HG02571 (cell line): ENCODE results near the gene RHOD.

Source experiments
- ATAC-seq: cut with Tn5 transposase; IDR thresholded peaks from one replicate; pipeline ENCODE4 v1.9.1; 2021; ENCODE audit warnings: mild to moderate bottlenecking, moderate library complexity; ENCODE audit not compliant: unreplicated experiment

RHOD gene, protein sequence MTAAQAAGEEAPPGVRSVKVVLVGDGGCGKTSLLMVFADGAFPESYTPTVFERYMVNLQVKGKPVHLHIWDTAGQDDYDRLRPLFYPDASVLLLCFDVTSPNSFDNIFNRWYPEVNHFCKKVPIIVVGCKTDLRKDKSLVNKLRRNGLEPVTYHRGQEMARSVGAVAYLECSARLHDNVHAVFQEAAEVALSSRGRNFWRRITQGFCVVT

DNA sequence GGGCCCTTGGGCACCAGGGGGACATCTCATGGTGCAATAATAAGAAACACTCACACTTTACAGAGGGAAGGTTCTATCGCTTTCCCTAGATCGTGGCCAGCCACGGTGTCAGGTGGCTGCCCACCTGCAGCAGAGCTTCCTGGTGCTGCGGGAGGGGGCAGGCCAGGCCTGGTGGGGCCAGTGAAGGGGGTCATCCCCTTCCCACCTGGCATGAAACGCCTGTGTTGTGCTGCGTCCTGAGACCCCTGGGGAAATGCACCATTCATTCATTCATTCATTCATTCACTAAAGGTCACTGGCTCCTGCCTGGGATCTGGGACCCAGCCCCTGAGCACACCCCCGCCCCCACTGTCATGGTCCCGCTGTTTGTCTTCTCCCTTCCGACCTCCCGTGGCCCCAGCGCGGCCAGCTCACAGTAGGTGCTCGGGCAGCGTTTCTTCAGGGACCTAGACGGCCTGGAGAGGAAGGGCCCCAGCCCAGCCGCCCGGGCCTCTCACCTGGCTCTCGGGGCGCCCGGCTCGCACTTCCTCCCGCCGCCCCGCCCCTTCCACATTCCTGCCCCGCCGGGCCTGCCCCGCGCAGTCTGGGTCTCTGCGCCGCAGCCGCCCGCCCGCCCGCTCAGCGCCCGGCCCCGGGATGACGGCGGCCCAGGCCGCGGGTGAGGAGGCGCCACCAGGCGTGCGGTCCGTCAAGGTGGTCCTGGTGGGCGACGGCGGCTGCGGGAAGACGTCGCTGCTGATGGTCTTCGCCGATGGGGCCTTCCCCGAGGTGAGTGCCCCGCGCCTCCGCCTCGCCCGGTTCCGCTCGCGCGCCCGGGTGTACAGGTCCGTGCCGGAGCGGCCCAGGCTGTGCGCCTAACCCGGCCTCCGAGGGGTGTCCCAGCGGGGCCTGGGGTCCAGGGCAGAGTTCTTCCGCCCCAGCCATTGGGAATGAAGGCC lies at the start of gene RHOD:
RHOD (plus strand) TSS at position 581 of the 938 bp plus-strand sequence; CDS start at position 637, 56 bp downstream.
- no peak for ATAC-seq

DNA sequence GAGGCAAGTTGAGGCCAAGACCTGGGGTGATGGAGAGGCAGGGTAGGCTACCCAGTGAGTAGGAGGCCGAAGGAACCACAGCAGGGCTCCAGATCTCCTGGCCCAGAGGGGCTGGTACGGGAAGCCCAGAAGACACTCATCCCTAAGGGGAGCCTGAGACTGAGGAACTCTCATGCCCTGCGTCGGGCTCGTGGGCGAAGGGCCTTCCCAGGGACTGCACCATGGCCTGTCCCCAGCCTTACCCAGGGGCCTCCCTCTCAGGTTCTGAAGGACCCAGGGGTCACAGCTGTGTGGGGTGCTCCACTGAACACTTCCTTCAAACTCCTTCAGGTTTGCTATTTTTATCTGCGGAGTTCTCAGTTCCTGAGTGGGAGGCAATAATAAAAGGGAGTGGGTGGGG lies 49.5 kb upstream of the RHOD start:
- no peak for ATAC-seq

DNA sequence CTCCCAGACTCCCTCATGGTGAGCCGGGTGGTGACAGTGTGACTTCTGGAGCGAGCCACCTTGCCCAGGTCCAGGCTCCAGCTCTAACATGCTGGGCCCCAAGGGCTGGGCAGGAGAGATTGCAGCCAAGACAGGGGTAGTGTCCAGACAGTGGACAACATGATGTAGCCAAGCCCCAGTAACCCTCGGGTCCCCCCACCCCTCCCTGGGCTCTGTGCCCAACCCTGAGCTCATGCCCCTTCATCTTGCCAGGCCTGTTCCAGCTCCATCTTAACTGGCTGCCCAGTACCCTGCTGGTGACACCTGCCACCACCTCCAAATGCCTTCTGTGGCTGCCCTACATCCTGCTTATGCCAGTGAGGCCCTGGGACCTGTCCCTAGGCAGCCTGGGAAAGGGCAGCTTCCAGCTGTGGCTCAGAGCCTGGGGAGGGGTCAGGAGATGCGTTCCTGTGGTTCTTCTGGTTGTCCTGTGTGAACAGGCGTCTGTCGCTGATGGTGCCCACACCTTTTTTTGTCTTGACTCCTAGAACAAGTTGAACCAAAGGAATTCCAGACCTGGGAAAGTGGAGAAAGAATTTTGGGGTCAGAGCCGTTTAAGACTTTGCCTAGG lies 46.2 kb upstream of the RHOD start:
- no peak for ATAC-seq

DNA sequence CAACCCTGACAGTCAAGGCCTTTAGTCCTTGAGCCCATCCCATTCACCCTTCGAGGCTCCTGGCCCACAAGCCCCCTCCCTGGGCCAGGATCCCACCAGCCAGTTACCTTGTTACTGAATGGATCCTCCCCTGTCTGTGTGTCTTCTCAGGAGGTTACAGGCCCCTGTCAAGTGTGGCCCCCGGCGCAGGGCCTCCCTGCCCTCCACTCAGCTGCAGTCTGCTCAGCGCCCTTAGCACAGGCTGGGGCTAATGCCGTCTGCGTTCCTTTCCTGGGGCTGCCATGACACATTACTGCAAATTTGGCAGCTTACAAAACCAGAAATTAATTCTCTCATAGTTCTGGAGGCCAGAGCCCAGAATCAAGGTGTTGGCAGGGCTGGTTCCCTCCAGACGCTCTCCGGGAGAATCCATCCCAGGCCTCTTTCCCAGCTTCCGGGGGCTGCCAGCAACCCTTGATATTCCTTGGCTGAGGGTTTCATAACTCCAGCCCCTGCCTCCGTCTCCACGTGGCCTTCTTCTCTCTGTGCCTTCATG lies 43.1 kb upstream of the RHOD start:
- no peak for ATAC-seq

DNA sequence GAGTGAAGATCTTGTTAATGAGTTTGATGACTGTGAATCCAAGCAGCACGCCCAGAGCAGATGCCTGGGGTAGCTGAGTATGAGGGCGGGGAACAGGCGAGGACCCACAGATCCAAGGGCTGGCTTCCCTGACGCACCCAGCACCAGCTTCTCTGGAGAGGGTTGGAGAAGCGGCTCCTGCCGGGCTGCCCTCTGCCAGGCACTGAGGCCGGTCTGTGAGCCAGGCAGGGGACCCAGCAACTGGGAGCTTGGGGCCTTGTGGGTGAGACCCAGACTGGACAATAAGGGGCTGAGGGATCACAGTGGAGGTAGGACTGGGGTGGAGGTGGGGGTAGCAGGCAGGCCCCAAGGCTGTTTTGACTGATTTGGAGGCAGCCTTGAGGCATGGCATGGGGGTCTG lies 42.3 kb upstream of the RHOD start:
- no peak for ATAC-seq

DNA sequence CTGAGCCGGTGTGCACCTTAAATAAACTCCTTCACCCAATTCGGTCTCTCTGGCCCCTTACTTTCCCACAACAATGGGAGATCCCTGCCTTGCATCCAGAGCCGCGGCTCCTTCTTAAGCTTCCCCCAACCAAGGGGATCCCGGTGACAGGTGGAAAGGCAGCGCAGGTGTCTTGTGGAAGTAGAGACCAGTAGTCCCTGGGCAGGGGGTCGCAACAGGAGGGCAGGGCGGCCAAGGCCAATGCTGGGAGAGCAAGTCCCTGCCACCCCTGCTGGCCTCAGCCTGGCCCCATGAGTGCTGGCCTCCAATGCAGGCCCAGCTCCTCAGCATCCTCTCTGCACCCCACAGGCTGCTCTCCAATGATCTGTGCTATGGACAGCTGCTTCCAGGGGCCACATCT lies 41.6 kb upstream of the RHOD start:
- no peak for ATAC-seq

DNA sequence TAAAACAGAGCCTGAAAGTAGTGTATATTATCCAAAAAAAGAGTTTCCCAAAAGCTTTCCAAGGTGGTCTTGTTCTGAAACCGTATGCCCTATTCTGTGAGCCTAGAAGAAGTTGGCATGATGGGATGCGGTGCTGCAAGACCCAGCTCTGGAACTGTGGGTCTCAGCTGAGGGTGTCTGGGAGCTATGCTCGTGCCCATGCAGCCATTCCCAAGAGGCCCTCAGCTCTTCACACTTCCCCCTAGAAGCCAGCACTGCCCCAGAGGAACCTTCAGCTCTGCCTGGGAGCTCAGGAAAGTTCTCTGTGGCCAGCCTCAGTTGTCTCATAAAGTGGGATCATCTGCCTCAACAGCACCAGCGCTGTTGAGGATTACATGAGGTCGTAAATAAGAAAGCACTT lies 40.1 kb upstream of the RHOD start:
- ATAC-seq = no peak

DNA sequence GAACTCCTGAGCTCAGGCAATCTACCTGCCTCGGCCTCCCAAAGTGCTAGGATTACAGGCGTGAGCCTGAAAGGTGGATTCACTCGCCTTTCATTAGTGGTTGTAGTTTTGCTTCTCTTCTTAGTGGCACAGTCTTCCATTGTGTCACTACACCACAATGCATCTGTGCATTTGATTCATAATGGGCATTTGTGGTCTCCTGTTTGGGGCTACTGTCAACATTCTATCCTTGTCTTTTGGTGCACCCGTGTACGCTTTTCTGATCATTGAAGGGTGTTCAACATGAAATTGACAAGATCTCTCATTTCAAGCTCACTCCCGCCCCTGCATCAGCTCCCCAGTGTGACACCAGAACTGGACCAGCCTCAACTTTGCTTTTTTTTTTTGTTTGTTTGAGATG lies 35.7 kb upstream of the RHOD start:
- no peak for ATAC-seq

DNA sequence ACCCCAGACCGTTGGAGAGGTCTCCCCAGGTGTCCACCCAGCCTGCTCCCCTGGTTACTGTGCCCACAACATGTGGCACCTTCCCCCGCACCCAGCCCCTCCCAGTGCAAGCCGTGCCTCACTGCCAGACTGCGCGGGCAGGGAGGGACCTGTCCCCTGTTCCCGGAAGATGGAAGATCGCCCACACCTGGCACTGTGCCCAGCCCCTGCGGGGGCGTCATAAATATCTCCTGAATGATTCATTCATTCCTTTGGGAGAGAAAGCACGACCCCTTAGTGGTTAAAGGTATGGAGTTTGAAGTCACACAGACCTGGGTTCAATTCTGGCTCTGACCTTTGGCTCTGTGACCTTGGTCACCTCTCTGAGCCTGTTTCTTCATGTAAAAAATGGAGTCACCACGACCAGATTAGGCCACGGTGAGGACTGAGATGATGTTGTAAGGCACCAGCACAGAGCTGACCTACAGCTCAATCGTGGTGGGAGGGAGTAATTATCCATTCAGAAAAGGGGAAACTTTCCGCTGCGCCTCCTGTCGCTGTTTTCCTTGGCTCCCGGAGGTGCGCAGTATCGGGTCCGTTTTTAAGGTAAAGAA lies 34.2 kb upstream of the RHOD start:
- ATAC-seq = no peak

DNA sequence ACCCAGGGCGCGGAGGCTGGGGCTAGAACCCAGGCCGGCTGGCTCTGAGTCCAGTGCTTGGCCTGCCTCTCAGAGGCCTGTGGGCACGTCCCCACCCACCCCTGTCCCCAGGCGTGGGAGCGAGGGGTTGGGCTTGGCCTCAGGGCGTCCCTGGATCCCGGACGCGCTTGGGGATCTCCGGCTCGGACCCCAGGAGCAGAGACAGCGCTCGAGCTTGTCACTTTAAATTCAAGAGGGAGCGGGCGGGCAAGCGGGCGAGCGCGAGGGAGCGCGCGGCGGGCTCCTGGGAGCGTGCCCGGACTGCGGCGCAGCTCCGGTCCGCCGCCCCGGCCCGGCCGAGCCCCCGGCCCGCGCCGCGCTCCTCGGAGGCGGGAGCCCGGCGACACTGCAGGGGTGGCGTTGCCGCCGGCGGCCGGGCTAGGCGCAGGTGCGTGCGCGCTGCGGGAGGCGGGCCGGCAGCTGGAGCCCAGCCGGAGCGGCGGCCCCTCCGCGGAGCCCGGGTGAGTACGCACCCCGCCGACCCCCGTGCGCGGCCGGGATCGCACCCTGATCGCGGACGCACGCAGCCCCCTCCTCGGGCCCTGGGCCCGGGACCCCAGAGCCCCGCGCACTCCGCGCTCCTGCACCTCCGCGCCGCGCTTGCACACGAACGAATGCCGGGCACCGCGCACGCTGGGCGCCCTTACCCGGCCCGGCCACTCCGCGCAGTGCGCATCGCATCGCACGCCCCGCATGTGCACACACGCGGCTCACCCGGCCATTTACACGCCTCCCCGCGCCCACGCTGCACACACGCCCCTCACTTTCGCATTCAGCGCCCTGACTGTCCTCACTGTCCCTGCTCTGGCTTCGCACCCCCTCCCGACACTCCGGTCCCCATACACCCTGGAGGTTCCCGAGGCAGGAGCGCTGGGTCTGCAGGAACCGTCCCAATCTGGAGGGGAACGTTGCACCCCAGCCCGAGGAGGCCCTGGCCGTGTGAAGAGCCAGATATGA lies 33.4 kb upstream of the RHOD start, which contains the start of gene SYT12:
SYT12 (plus strand) TSS at position 174 of the 996 bp plus-strand sequence. CDS start 7,011 bp downstream, outside the sequence.
- ATAC-seq = no peak

DNA sequence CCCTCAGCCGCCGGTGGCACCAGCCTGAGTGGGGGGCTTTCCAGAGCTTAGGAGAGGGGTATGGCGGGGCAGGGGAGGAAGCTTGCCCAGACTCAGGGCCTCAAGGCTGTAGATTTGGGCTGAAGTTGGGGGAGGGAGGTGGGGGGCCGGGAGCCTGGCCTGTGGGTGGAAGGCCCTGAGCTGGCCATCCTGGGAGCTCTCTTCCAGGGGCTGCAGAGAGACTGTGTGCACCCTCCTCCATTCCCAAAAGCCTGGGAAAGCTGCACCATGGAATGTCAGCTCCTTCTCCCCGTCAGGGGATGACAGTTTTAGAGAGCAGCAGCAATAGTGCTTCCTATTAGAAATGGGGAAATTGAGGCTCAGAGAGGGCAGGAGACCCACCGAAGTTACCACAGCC lies 32.7 kb upstream of the RHOD start:
- ATAC-seq = no peak

DNA sequence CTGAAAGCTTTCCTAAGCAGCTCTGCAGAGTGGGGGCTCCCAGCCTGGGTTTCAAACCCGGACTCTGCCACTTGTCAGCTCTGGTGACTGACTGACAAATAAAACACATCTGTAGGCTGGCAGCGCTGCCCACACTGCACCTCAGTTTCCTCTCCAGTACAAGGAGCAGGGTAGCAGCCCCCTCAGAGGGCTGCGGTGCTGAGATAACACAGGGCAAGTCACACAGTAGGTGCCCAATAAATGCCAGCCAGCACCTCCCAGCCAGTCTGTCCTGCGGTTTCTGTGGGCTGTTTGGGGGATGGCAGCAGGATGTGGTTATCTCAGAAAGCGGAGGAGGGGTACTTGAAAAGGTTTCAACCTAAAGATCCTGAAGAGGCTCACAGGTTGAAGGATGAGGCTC lies 32.2 kb upstream of the RHOD start:
- no peak for ATAC-seq

DNA sequence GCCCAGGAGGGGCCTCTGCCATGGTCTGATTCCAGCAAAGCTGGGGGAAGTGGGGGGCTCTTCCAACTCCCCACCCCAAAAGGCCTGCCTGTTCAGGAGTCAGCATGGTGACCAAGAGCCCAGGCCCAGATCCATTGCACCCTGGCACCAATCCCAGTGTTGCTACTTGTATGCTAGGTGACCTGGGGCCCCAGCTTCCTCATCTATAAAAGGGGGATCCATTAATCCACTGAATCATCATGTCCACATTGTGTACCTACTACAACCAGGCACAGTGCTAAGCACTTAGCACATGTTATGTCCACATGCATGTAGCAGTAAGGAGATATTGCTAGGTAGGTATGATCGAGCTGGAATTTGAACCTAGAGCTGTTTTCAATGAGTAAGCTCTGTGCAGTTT lies 31.7 kb upstream of the RHOD start:
- no peak for ATAC-seq

DNA sequence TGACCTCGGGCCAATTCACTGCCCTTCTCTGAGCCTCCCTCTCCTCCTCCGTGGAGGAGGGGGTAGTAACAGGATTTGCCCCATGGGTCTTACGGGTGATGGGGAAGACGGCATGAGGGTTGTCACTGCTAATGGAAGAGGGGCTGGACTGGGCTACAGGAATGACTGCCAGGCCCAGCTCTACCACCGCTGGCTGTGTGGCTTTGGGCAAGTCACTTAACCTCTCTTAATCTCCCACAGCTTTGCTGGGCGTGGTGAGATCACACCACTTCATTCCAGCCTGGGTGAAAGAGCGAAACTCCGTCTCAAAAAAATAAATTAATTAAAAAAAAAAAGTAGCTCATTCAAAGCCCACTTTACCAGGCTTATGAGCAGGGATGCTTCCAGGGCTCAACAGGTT lies 30.9 kb upstream of the RHOD start:
- ATAC-seq = no peak

DNA sequence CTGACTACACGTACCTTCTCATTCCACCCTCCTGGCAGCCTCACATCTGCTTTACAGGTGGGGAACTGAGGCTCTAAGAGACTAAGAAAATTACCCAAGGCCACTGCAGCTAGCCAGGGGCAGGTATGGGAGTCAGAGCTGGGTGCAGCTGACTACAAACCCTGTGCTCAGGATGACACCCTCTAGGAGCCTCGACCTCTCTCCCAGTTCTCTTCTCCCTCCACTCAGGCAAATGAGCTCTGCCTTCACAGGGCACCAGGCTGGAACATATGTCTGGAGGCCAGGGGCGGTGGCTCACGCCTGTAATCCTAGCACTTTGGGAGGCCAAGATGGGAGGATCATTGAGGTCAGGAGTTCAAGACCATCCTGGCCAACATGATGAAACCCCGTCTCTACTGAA lies 29.7 kb upstream of the RHOD start:
- ATAC-seq = no peak

DNA sequence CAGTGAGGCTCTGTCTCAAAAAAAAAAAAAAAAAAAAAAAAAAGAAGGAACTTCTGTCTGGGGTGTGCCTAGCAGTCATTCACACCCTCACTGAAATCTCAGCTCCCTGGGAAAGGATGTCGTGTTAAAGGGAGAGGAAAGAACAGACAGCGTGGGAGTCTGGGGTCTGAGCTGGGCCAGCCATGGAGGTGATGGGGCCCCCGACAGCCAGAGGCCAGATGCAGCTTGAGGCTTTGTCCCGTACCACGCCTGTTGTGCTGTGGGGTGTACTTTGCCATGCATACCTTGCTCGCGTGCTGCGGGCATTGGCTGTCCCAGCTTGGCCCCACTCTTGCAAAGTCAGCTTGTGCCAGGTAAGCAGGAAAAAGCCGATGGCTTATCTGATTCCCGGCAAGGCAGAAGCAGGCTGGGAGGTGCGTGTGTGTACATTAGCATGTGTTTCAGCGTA lies 29.1 kb upstream of the RHOD start:
- peak; percentile 4 for ATAC-seq

DNA sequence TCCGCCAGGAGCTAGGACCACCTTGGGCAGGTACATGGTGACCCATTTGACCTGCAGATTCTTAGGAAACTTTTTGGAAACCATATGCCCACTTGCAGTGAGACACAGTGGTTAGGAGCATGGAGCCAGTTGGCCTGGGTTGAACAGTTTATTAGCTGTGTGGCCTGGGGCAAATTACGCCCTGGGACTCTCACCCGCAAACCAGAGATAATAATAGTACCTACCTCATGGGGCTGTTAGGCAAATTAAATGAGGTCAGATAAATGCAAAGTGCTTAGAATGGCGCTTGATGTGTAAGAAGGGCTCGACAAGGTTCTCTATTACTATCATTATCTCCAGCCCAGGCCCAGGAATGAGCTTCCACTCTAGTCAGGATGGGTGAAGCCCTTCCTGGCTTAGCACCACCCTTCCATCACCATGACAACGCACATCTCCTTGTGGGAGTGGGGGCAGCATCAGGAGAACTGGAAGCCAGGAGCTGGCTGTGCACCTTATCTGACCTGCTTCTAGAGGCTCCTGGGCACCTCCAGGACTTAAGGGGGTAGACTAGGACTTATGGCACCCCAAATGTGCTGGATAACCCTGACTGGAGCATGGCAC lies 28.6 kb upstream of the RHOD start:
- peak; percentile 52 for ATAC-seq

DNA sequence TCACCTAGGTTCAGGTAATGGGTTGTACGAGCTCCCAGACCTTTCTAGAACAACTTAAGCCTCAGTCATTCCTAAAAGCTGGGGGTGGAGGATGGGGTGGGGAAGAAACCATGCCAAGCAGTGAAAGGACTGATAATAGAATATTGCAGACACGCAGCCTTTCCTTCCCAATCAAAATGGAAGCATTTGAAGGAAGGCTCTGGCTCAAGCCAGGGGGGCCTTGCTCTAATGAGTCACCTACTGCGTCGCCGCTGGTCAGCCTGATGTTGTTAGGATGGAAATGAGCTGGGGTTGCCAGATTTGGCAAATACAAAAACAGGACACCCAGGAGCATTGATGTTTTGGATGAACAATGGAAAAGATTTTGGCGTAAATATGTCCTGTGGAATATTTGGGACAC lies 27.5 kb upstream of the RHOD start:
- no peak for ATAC-seq

DNA sequence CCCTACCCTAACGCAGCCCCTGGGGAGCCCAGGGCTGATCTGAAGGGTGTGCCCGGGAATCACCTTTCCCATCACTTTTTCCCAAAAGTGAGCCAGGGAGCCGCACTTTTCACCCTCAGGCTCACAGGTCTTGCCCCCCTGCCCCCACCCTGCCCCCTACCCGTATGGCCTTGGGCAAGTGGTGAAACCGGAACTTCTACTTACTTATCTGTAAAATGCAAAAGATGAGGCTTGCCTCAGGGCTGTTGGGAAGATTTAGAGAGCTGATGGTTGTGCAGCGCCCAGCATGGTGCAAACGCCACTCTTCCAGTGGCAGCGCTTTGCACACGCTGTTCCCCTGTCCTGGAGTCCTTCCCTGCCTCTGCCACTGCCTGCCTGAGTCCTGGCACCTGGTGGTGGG lies 25.7 kb upstream of the RHOD start:
- ATAC-seq = no peak
